ENCODE measurements around the gene LSAMP.

Gene LSAMP

DNA sequence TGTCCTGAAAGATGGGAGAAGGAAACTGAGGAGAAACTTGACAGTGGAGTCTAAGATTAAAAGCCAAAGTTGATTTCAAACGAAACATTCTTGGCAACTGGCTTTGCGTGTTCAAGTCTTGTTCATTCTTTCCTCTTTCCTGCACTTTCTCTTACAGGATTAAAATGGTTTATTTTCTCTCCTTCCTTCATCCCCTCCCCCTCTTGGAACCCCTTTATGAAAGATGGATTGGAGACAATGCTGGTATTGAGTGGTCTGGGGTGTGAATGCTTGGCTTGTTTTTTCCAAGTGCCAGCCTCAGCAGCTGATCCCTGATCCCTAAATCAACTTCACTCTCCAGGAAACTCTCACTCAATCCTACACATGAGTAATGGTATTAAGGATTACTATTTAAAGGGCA lies 703 bp upstream of the LSAMP start:
- no peak for DNase-seq (ENCODE audit: low read depth)
- TF ChIP-seq, protein P1, sequence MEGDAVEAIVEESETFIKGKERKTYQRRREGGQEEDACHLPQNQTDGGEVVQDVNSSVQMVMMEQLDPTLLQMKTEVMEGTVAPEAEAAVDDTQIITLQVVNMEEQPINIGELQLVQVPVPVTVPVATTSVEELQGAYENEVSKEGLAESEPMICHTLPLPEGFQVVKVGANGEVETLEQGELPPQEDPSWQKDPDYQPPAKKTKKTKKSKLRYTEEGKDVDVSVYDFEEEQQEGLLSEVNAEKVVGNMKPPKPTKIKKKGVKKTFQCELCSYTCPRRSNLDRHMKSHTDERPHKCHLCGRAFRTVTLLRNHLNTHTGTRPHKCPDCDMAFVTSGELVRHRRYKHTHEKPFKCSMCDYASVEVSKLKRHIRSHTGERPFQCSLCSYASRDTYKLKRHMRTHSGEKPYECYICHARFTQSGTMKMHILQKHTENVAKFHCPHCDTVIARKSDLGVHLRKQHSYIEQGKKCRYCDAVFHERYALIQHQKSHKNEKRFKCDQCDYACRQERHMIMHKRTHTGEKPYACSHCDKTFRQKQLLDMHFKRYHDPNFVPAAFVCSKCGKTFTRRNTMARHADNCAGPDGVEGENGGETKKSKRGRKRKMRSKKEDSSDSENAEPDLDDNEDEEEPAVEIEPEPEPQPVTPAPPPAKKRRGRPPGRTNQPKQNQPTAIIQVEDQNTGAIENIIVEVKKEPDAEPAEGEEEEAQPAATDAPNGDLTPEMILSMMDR (IDR thresholded peaks at IDR 0.05; ENCODE audit: low read depth, low read length, missing control alignments): no peak
- in situ Hi-C loops (cut with HindIII; ENCODE audit: low sequenced_read_pairs): no loop called here
- no peak overlapping the region for H3K4me3 ChIP-seq (ENCODE audit: low read depth, low read length)

DNA sequence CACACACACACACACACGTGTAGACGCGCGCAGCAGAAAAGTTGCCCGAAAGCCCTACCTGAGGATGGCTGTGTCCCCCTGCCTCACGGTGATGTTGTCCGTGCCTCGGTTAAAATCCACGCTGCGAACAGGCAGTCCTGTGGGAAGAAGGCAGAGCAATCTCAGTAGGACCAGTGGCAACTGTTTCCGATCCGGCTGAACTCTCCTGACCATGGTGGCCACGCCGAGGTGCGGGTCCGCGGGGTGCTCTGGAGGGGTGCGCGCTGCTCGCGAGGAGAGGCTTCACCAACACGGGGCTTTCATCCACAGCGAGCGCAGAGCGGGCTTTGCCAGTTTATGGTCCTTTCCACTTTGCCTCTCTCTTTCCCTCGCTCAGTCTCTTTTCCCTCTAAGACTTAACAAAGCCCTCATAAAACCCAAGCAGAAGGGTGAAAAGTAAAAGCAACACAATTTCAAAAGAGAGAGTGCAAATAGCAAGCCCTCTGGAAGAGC lies 422 bp downstream of the LSAMP start:
- in situ Hi-C loops (cut with HindIII; ENCODE audit: low sequenced_read_pairs): no loop called here
- TF ChIP-seq, protein P1 (IDR thresholded peaks at IDR 0.05; ENCODE audit: low read depth, low read length, missing control alignments): no peak
- DNase-seq (ENCODE audit: low read depth): no peak
- H3K4me3 ChIP-seq (ENCODE audit: low read depth, low read length): peak overlapping the region; percentile 67

DNA sequence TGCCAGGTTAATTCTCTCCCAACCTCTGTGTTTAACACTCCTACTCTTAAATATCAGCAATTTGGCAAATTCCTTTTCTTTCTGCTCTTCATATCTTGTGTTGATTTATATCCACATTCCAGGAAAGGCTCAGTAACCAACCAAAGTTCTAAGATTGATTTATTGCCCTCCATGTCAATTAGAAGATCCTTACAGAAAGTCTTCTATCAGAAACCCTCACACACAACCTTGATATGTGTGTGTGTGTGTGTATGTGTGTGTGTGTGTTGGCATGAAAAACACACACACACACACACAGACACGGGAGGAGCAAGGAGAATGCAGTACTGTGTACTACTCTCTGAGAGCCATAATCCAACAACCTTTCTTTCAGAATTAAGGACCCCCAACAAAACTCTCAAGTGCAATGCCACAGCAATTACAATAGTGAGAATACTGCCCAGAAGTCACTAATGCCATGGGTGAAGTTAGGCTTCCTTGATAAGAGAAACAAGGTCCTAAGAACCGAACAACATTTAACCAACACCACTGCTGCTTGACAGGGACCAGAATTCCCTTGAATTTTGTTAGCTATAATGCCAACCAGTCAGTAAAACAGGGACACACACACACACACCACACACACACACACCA lies 1.1 kb downstream of the LSAMP start:
- no peak for DNase-seq (ENCODE audit: low read depth)
- H3K4me3 ChIP-seq (ENCODE audit: low read depth, low read length): peak overlapping the region; percentile 67
- in situ Hi-C loops (cut with HindIII; ENCODE audit: low sequenced_read_pairs): no loop called here
- TF ChIP-seq, protein P1 (IDR thresholded peaks at IDR 0.05; ENCODE audit: low read depth, low read length, missing control alignments): no peak

DNA sequence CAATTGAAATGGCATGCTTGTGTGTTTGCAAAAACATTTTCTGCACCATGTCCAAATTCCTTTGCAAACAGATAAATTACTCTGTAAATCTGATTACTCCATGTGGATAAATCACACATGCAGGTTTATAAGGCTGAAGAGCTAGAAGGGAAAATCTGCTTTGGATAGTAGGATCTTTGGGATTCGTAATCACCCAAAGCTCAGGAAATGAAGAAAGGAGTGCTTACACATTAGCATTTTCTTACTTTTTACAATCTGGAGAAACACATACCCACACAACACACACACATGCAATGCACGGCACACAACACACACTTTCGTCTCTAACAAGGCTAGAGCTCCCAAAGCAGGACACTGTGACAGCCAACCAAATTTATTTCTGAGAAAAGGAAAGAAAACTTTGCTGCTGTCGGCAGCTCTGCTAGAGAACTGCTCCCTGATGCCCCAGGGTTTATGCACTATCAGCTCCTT lies 2.1 kb downstream of the LSAMP start:
- peak overlapping the region; percentile 67 for H3K4me3 ChIP-seq (ENCODE audit: low read depth, low read length)
- no peak for DNase-seq (ENCODE audit: low read depth)
- TF ChIP-seq, protein P1 (IDR thresholded peaks at IDR 0.05; ENCODE audit: low read depth, low read length, missing control alignments): no peak
- in situ Hi-C loops (cut with HindIII; ENCODE audit: low sequenced_read_pairs): no loop called here

DNA sequence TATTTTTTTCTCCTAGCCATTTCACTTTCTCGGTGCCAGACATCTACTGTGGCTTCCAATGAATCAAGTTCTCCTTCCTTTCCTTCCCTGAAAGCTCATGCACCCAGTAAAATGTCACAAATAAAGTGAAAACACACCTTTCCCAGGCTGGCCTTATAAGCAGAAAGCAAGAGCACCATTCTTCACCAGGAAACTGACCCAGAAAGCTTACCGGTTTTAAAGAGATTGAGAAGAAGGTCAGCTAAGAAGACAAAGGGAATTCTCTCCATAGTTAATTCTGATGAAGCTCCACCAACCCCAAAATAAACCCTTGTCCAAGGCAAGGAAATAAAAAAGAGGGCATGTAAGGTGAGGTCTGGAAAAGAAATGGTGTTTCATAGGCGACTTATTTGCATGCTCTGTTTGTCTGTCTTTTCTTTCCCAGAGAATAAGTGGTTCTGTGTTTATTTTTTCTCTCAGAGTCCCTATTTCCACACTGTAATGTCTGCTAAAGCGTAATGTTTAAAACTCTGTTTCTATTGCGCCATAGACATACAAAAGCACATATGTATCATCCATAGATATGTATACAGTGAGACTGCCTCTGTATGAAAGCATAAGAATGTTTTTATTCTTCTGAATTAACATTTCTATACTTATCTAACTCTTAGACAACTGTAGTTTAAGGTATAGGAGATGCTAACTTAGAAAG lies 2.8 kb downstream of the LSAMP start:
- TF ChIP-seq, protein P1 (IDR thresholded peaks at IDR 0.05; ENCODE audit: low read depth, low read length, missing control alignments): no peak

DNA sequence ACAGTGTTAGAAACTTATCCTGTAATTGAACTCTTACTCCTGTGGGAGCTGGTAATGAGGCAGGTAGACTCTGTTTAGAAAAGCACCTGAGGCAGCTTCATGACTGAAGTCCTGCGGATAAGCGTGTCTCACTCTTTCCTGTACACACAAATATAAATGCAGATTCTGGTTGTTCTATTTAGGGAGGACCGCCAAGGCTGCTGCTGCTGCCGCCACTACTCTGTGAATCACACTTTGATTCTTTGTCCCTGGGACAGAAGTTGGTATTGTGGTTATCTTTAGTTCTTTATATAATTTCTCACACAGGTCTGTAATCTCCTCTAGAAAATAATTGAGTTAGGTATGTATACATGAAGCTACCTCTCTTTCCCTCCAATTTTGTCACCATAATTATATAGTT lies 3.6 kb downstream of the LSAMP start:
- in situ Hi-C loops (cut with HindIII; ENCODE audit: low sequenced_read_pairs): no loop called here
- TF ChIP-seq, protein P1 (IDR thresholded peaks at IDR 0.05; ENCODE audit: low read depth, low read length, missing control alignments): no peak
- no peak for DNase-seq (ENCODE audit: low read depth)
- H3K4me3 ChIP-seq (ENCODE audit: low read depth, low read length): no peak overlapping the region

More for the DNA sequence above, 2.8 kb downstream of the LSAMP start:
- in situ Hi-C loops (cut with HindIII; ENCODE audit: low sequenced_read_pairs): no loop called here
- peak overlapping the region; percentile 20 for H3K4me3 ChIP-seq (ENCODE audit: low read depth, low read length)
- DNase-seq (ENCODE audit: low read depth): no peak
